ENCODE measurements around the gene KCNH8. TPM values are rescaled to one million over a fixed set of nuclear protein-coding genes. Genes with fewer than 3 reads are reported as not detected.
"Not testable (repeated sequence)": the region's sequence is repeated elsewhere in the genome, so short reads cannot be mapped to it uniquely, and the experiment has no call there.

The KCNH8 gene
- total RNA-seq, 6 experiments from 2014 or later = not detected

- H3K27me3 ChIP-seq = no peaks in the 10 kb centered on the region
- 33% methylated on average over 2 of the region's 2 CpGs for WGBS (ENCODE audit: insufficient coverage, low coverage, low lambda C conversion rate, missing lambda C conversion rate)
Measured at GRCh38 chr3:19221081-19221480, 72.8 kb downstream of the KCNH8 start.

GRCh38 chr3:19226479-19226878 is 78.2 kb downstream of the KCNH8 start:
- intact Hi-C loops (cut with DNase I) = no loop called here
- H3K27ac ChIP-seq = no peak overlapping the region
- DNase-seq (no peak), ATAC-seq (no peak)
- TF ChIP-seq CTCF (IDR thresholded peaks at IDR 0.05) (no peak), POLR2A (IDR thresholded peaks at IDR 0.05) (no peak)
- H3K4me3 ChIP-seq = no peak overlapping the region
- WGBS (ENCODE audit: insufficient coverage, low coverage, low lambda C conversion rate, missing lambda C conversion rate) = 42% methylated on average over 2 of the region's 2 CpGs
- H3K27me3 ChIP-seq = no peaks in the 10 kb centered on the region
- peaks cover 0 to under 1% (median 0%) of the 10 kb centered on the region in 4 donors for H3K4me1 ChIP-seq
- no peaks in the 10 kb centered on the region for H3K36me3 ChIP-seq
- H3K9me3 ChIP-seq = no peaks in the 10 kb centered on the region

More at GRCh38 chr3:19221081-19221480, 72.8 kb downstream of the KCNH8 start:
- Histone ChIP-seq H3K36me3 (no peaks in the 10 kb centered on the region), H3K9me3 (no peaks in the 10 kb centered on the region), H3K27ac (no peak overlapping the region), H3K4me1 (peaks cover 0 to 11% (median 0%) of the 10 kb centered on the region in 4 donors), H3K4me3 (no peak overlapping the region)
- ATAC-seq (no peak), DNase-seq (no peak)
- TF ChIP-seq CTCF (IDR thresholded peaks at IDR 0.05) (no peak), POLR2A (IDR thresholded peaks at IDR 0.05) (no peak)
- intact Hi-C loops (cut with DNase I) = no loop called here

GRCh38 chr3:19228167-19228566 is 79.9 kb downstream of the KCNH8 start:
- DNase-seq (no peak), ATAC-seq (no peak)
- intact Hi-C loops (cut with DNase I) = no loop called here
- H3K27ac ChIP-seq = no peak overlapping the region
- H3K27me3 ChIP-seq = no peaks in the 10 kb centered on the region
- WGBS (ENCODE audit: insufficient coverage, low coverage, low lambda C conversion rate, missing lambda C conversion rate) = 51% methylated on average over 3 of the region's 3 CpGs
- H3K9me3 ChIP-seq = no peaks in the 10 kb centered on the region
- no peak overlapping the region for H3K4me3 ChIP-seq
- no peaks in the 10 kb centered on the region for H3K36me3 ChIP-seq
- peaks cover 0 to 9% (median 0%) of the 10 kb centered on the region in 4 donors for H3K4me1 ChIP-seq
- TF ChIP-seq CTCF (IDR thresholded peaks at IDR 0.05) (no peak), POLR2A (IDR thresholded peaks at IDR 0.05) (no peak)

GRCh38 chr3:19229086-19229485 is 80.8 kb downstream of the KCNH8 start:
- no peaks in the 10 kb centered on the region for H3K27me3 ChIP-seq
- WGBS (ENCODE audit: insufficient coverage, low coverage, low lambda C conversion rate, missing lambda C conversion rate) = 100% methylated on average over 1 of the region's 1 CpG
- H3K4me3 ChIP-seq = no peak overlapping the region
- H3K9me3 ChIP-seq = no peaks in the 10 kb centered on the region
- intact Hi-C loops (cut with DNase I) = no loop called here
- no peak for TF ChIP-seq POLR2A (IDR thresholded peaks at IDR 0.05)
- TF ChIP-seq CTCF (IDR thresholded peaks at IDR 0.05) = peak in 1 of 4 donors; percentile 5
- H3K4me1 ChIP-seq = peaks cover 0 to 9% (median 0%) of the 10 kb centered on the region in 4 donors
- DNase-seq (no peak), ATAC-seq (no peak)
- H3K27ac ChIP-seq = no peak overlapping the region
- no peaks in the 10 kb centered on the region for H3K36me3 ChIP-seq

- not testable (repeated sequence) for H3K27ac ChIP-seq, ATAC-seq
- 39% methylated on average over 3 of the region's 3 CpGs for whole genome bisulfite sequencing (ENCODE audit: insufficient coverage, low coverage, low lambda C conversion rate, missing lambda C conversion rate)
Measured at GRCh38 chr3:19229881-19230280, 81.6 kb downstream of the KCNH8 start.

More at GRCh38 chr3:19229881-19230280, 81.6 kb downstream of the KCNH8 start:
- DNase-seq; H3K4me1 ChIP-seq; H3K27me3 ChIP-seq; H3K9me3 ChIP-seq; intact Hi-C loops (cut with DNase I); H3K36me3 ChIP-seq; H3K4me3 ChIP-seq: not testable (repeated sequence)

Measured in right lobe of liver (tissue), 6 donors.